ENCODE measurements around the gene TMEM184C. TPM values are rescaled to one million over a fixed set of nuclear protein-coding genes. Genes with fewer than 3 reads are reported as not detected.

TMEM184C gene
- total RNA-seq, 2 donors from 2014 or later = 23.2 to 30.2 TPM

- Histone ChIP-seq H3K9me3 (no peaks in the 10 kb centered on the region), H3K27me3 (replicated peaks; ENCODE audit: insufficient read depth) (no peaks in the 10 kb centered on the region), H3K36me3 (peaks cover 16% of the 10 kb centered on the region), H3K4me1 (ENCODE audit: control insufficient read depth in 1 of 2, low read depth in 2 of 2) (no peaks in the 10 kb centered on the region), H3K27ac (no peak overlapping the region), H3K4me3 (no peak overlapping the region)
- no peak for DNase-seq (ENCODE audit: low spot score)
- no peak for TF ChIP-seq CTCF (IDR thresholded peaks at IDR 0.05)
- ATAC-seq (ENCODE audit: insufficient number of reproducible peaks, low FRiP score, low read depth) = no peak
Measured at GRCh38 chr4:147635348-147635747, 18.2 kb downstream of the TMEM184C start.

- Histone ChIP-seq H3K36me3 (peaks cover 12% of the 10 kb centered on the region), H3K4me3 (no peak overlapping the region), H3K27ac (no peak overlapping the region), H3K27me3 (replicated peaks; ENCODE audit: insufficient read depth) (no peaks in the 10 kb centered on the region), H3K9me3 (no peaks in the 10 kb centered on the region), H3K4me1 (ENCODE audit: control insufficient read depth in 1 of 2, low read depth in 2 of 2) (no peaks in the 10 kb centered on the region)
- TF ChIP-seq CTCF (IDR thresholded peaks at IDR 0.05) = no peak
- ATAC-seq (ENCODE audit: insufficient number of reproducible peaks, low FRiP score, low read depth) (no peak), DNase-seq (ENCODE audit: low spot score) (no peak)
Measured at GRCh38 chr4:147638365-147638764, 21.2 kb downstream of the TMEM184C start.

- no peak for TF ChIP-seq CTCF (IDR thresholded peaks at IDR 0.05)
- Histone ChIP-seq H3K9me3 (no peaks in the 10 kb centered on the region), H3K4me3 (no peak overlapping the region), H3K4me1 (ENCODE audit: control insufficient read depth in 1 of 2, low read depth in 2 of 2) (no peaks in the 10 kb centered on the region), H3K27ac (no peak overlapping the region), H3K27me3 (replicated peaks; ENCODE audit: insufficient read depth) (no peaks in the 10 kb centered on the region), H3K36me3 (peaks cover 12% of the 10 kb centered on the region)
- DNase-seq (ENCODE audit: low spot score) = no peak
- no peak for ATAC-seq (ENCODE audit: insufficient number of reproducible peaks, low FRiP score, low read depth)
Measured at GRCh38 chr4:147638942-147639341, 21.7 kb downstream of the TMEM184C start.

- Histone ChIP-seq H3K36me3 (peaks cover 12% of the 10 kb centered on the region), H3K4me1 (ENCODE audit: control insufficient read depth in 1 of 2, low read depth in 2 of 2) (no peaks in the 10 kb centered on the region), H3K9me3 (no peaks in the 10 kb centered on the region), H3K27ac (no peak overlapping the region), H3K27me3 (replicated peaks; ENCODE audit: insufficient read depth) (no peaks in the 10 kb centered on the region), H3K4me3 (no peak overlapping the region)
- no peak for TF ChIP-seq CTCF (IDR thresholded peaks at IDR 0.05)
- DNase-seq (ENCODE audit: low spot score) = no peak
- ATAC-seq (ENCODE audit: insufficient number of reproducible peaks, low FRiP score, low read depth) = no peak
Measured at GRCh38 chr4:147639388-147639787, 22.2 kb downstream of the TMEM184C start.

GRCh38 chr4:147640331-147640730, 23.1 kb downstream of the TMEM184C start:
- DNase-seq (ENCODE audit: low spot score) = no peak
- Histone ChIP-seq H3K4me3 (no peak overlapping the region), H3K27me3 (replicated peaks; ENCODE audit: insufficient read depth) (no peaks in the 10 kb centered on the region), H3K36me3 (peaks cover 8% of the 10 kb centered on the region), H3K27ac (no peak overlapping the region), H3K4me1 (ENCODE audit: control insufficient read depth in 1 of 2, low read depth in 2 of 2) (no peaks in the 10 kb centered on the region), H3K9me3 (no peaks in the 10 kb centered on the region)
- no peak for ATAC-seq (ENCODE audit: insufficient number of reproducible peaks, low FRiP score, low read depth)
- TF ChIP-seq CTCF (IDR thresholded peaks at IDR 0.05) = no peak
